WTC11 (cell line): ENCODE data around the gene PIWIL4. TPM values are rescaled to one million over a fixed set of nuclear protein-coding genes. Genes with fewer than 3 reads are reported as not detected.

Experiments used
- ATAC-seq: fragments of 200-7000 bp; cut with Tn5 transposase; 2 replicates; pipeline ENCODE4 v1.10.0; 2021; ENCODE audit warnings: mild to moderate bottlenecking, moderate library complexity
- CTCF ChIA-PET: fragments of 300-600 bp; sonication (Branson Sonifier 250); formaldehyde crosslinking; loops from one replicate; lab custom pipeline; 2021; ENCODE audit warnings: antibody characterized with exemption; lab: Charles Lee
- POLR2A ChIA-PET: fragments of 350-600 bp; sonication (Branson Sonifier 250); formaldehyde crosslinking; loops from one replicate; lab custom pipeline; 2021; ENCODE audit warnings: antibody characterized with exemption; lab: Charles Lee
- DNase-seq: peaks from one replicate; pipeline ENCODE4 v3.0.0; 2021; ENCODE audit warnings: low spot score
- H3K27ac Mint-ChIP-seq: 2 replicates; pipeline ENCODE4 v1.8.0; 2021; ENCODE audit warnings: mixed read lengths
- H3K27me3 Mint-ChIP-seq: 2 replicates; pipeline ENCODE4 v1.8.0; 2021; ENCODE audit warnings: low read depth, mild to moderate bottlenecking, moderate library complexity, mixed read lengths
- H3K36me3 Mint-ChIP-seq: 2 replicates; pipeline ENCODE4 v1.8.0; 2021; ENCODE audit warnings: mixed read lengths
- H3K4me1 Mint-ChIP-seq: 2 replicates; pipeline ENCODE4 v1.8.0; 2022; ENCODE audit warnings: mixed read lengths
- H3K4me3 Mint-ChIP-seq: 2 replicates; pipeline ENCODE4 v1.8.0; 2021; ENCODE audit warnings: mild to moderate bottlenecking, moderate library complexity, mixed read lengths
- H3K9me3 Mint-ChIP-seq: 2 replicates; pipeline ENCODE4 v1.8.0; 2021; ENCODE audit warnings: mixed read lengths
- ATF2 ChIP-seq: sonication (generic); formaldehyde crosslinking; IDR thresholded peaks from 2 replicates; pipeline ENCODE4 v1.8.1; 2022; ENCODE audit warnings: low read depth, missing genetic modification reagents, borderline replicate concordance
- CBFB ChIP-seq: sonication (generic); formaldehyde crosslinking; IDR thresholded peaks from 2 replicates; pipeline ENCODE4 v1.8.1; 2022; ENCODE audit warnings: mild to moderate bottlenecking, low read depth, missing genetic modification reagents
- CTCF ChIP-seq: fragments of 200-600 bp; IDR thresholded peaks from 2 replicates; pipeline ENCODE4 v1.8.0; 2022; ENCODE audit warnings: antibody characterized with exemption
- E2F5 ChIP-seq: sonication (generic); formaldehyde crosslinking; IDR thresholded peaks from 2 replicates; pipeline ENCODE4 v1.8.1; 2022; ENCODE audit warnings: mild to moderate bottlenecking, moderate library complexity, missing genetic modification reagents
- EMX1 ChIP-seq: fragments of 250-450 bp; sonication (Bioruptor Pico); IDR thresholded peaks from 2 replicates; pipeline ENCODE4 v1.8.0; 2021; ENCODE audit warnings: mild to moderate bottlenecking
- FOXJ3 ChIP-seq: sonication (generic); formaldehyde crosslinking; IDR thresholded peaks from 2 replicates; pipeline ENCODE4 v1.9.0; 2021; ENCODE audit warnings: missing genetic modification reagents, mild to moderate bottlenecking, borderline replicate concordance
- IRF2 ChIP-seq: sonication (generic); formaldehyde crosslinking; IDR thresholded peaks from 2 replicates; pipeline ENCODE4 v1.8.0; 2022; ENCODE audit warnings: low read depth, missing genetic modification reagents, borderline replicate concordance
- MYBL2 ChIP-seq: sonication (generic); formaldehyde crosslinking; IDR thresholded peaks from 2 replicates; pipeline ENCODE4 v1.8.1; 2023; ENCODE audit warnings: mild to moderate bottlenecking, moderate library complexity, missing genetic modification reagents
- NR1H2 ChIP-seq: sonication (generic); formaldehyde crosslinking; IDR thresholded peaks from 2 replicates; pipeline ENCODE4 v1.9.0; 2021; ENCODE audit warnings: mild to moderate bottlenecking, moderate library complexity, missing genetic modification reagents
- OVOL2 ChIP-seq: fragments of 250-450 bp; sonication (Bioruptor Pico); IDR thresholded peaks from 2 replicates; pipeline ENCODE4 v1.9.0; 2021; ENCODE audit warnings: mild to moderate bottlenecking, borderline replicate concordance
- RELA ChIP-seq: sonication (generic); formaldehyde crosslinking; IDR thresholded peaks from 2 replicates; pipeline ENCODE4 v1.8.1; 2022; ENCODE audit warnings: missing genetic modification reagents, mild to moderate bottlenecking, borderline replicate concordance
- SMAD3 ChIP-seq: sonication (generic); formaldehyde crosslinking; IDR thresholded peaks from 2 replicates; pipeline ENCODE4 v1.8.0; 2022; ENCODE audit warnings: missing genetic modification reagents, mild to moderate bottlenecking, borderline replicate concordance
- SMAD4 ChIP-seq: sonication (generic); formaldehyde crosslinking; IDR thresholded peaks from 2 replicates; pipeline ENCODE4 v1.8.0; 2022; ENCODE audit warnings: mild to moderate bottlenecking, missing genetic modification reagents
- TP53 ChIP-seq: sonication (generic); formaldehyde crosslinking; IDR thresholded peaks from 2 replicates; pipeline ENCODE4 v1.8.1; 2023; ENCODE audit warnings: mild to moderate bottlenecking, missing genetic modification reagents
- USF1 ChIP-seq: sonication (generic); formaldehyde crosslinking; IDR thresholded peaks from 2 replicates; pipeline ENCODE4 v1.8.0; 2022; ENCODE audit warnings: mild to moderate bottlenecking, missing genetic modification reagents
- ZBTB43 ChIP-seq: sonication (generic); formaldehyde crosslinking; IDR thresholded peaks from 2 replicates; pipeline ENCODE4 v1.8.1; 2023; ENCODE audit warnings: mild to moderate bottlenecking, missing genetic modification reagents
- ZNF121 ChIP-seq: sonication (generic); formaldehyde crosslinking; IDR thresholded peaks from 2 replicates; pipeline ENCODE4 v1.8.0; 2023; ENCODE audit warnings: missing genetic modification reagents
- ZNF232 ChIP-seq: sonication (generic); formaldehyde crosslinking; IDR thresholded peaks from 2 replicates; pipeline ENCODE4 v1.8.0; 2022; ENCODE audit warnings: mild to moderate bottlenecking, missing genetic modification reagents
- ZNF281 ChIP-seq: sonication (generic); formaldehyde crosslinking; IDR thresholded peaks from 2 replicates; pipeline ENCODE4 v1.8.0; 2023; ENCODE audit warnings: mild to moderate bottlenecking, missing genetic modification reagents
- ZNF423 ChIP-seq: fragments of 250-450 bp; sonication (Bioruptor Pico); IDR thresholded peaks from 2 replicates; pipeline ENCODE4 v2.1.2; 2022; ENCODE audit warnings: mild to moderate bottlenecking, moderate library complexity
- ZNF671 ChIP-seq: fragments of 250-450 bp; sonication (Bioruptor Pico); IDR thresholded peaks from 2 replicates; pipeline ENCODE4 v1.8.0; 2021; ENCODE audit warnings: mild to moderate bottlenecking
- total RNA-seq: library from RNA; stranded (reverse); gene quantifications from 3 replicates; pipeline ENCODE4 v1.2.3, GENCODE V29; 2021

Gene PIWIL4
- total RNA-seq, 1 experiment from 2014 or later, result 0.33 TPM

- no peak overlapping the region for H3K27ac Mint-ChIP-seq
- CTCF ChIA-PET, result interaction anchor here (1.3 kb wide), 1 partner anchor 13 kb away, joined by 5 read pairs; no protein-coding TSS in a partner anchor
- H3K9me3 Mint-ChIP-seq, result no peaks in the 10 kb centered on the region
- TF ChIP-seq EMX1 (CRISPR knock-in tag), result no peak
- no peak for TF ChIP-seq ZNF671 (CRISPR knock-in tag)
- no peak for TF ChIP-seq CBFB (CRISPR knock-in tag)
- no peak for TF ChIP-seq USF1 (CRISPR knock-in tag)
- TF ChIP-seq FOXJ3 (CRISPR knock-in tag), result no peak
- TF ChIP-seq RELA (CRISPR knock-in tag), result no peak
- H3K4me1 Mint-ChIP-seq, result peaks cover 58% of the 10 kb centered on the region
- H3K27me3 Mint-ChIP-seq, result no peaks in the 10 kb centered on the region; the same call in 1 of the 2 replicates
- POLR2A ChIA-PET, result no interaction called here
- H3K4me3 Mint-ChIP-seq, result no peak overlapping the region
- ATAC-seq (no peak), DNase-seq (no peak)
- H3K36me3 Mint-ChIP-seq, result no peaks in the 10 kb centered on the region
These were observed 69.3 kb downstream of the PIWIL4 start for GRCh38 chr11:94636388-94636949.

- ChIA-PET CTCF (interaction anchor here (0.6 kb wide), 1 partner anchor 17 kb away, joined by 3 read pairs; no protein-coding TSS in a partner anchor), POLR2A (interaction anchor here (0.7 kb wide), 1 partner anchor 600 kb away, joined by 4 read pairs; no protein-coding TSS in a partner anchor)
- Mint-ChIP-seq H3K4me1 (peaks cover 73% of the 10 kb centered on the region), H3K9me3 (no peaks in the 10 kb centered on the region), H3K4me3 (no peak overlapping the region), H3K36me3 (peaks cover 8% of the 10 kb centered on the region), H3K27ac (no peak overlapping the region), H3K27me3 (no peaks in the 10 kb centered on the region; the same call in 1 of the 2 replicates)
- ATAC-seq, result no peak
- no peak for DNase-seq
- TF ChIP-seq SMAD4 (no peak), EMX1 (CRISPR knock-in tag) (no peak), OVOL2 (CRISPR knock-in tag) (no peak), CBFB (CRISPR knock-in tag) (no peak), ATF2 (CRISPR knock-in tag) (no peak), ZBTB43 (no peak), ZNF423 (CRISPR knock-in tag) (no peak), ZNF232 (CRISPR knock-in tag) (no peak)
These were observed 71.2 kb downstream of the PIWIL4 start for GRCh38 chr11:94638301-94638901.

GRCh38 chr11:94638902-94639373 lies 71.8 kb downstream of the PIWIL4 start:
- H3K27me3 Mint-ChIP-seq, result no peaks in the 10 kb centered on the region; the same call in 1 of the 2 replicates
- no peak for ATAC-seq
- CTCF ChIA-PET, result no interaction called here
- H3K4me3 Mint-ChIP-seq, result no peak overlapping the region
- DNase-seq, result no peak
- no peak overlapping the region for H3K27ac Mint-ChIP-seq
- H3K9me3 Mint-ChIP-seq, result no peaks in the 10 kb centered on the region
- H3K4me1 Mint-ChIP-seq, result peaks cover 76% of the 10 kb centered on the region
- peaks cover 13% of the 10 kb centered on the region for H3K36me3 Mint-ChIP-seq
- POLR2A ChIA-PET, result interaction anchor here (0.7 kb wide), 1 partner anchor 599 kb away, joined by 4 read pairs; no protein-coding TSS in a partner anchor
- TF ChIP-seq ZNF121 (no peak), TP53 (no peak), USF1 (CRISPR knock-in tag) (no peak), ZNF281 (CRISPR knock-in tag) (no peak), OVOL2 (CRISPR knock-in tag) (no peak), CTCF (no peak), MYBL2 (CRISPR knock-in tag) (no peak), IRF2 (CRISPR knock-in tag) (no peak), SMAD3 (no peak), NR1H2 (CRISPR knock-in tag) (no peak), CBFB (CRISPR knock-in tag) (no peak), E2F5 (CRISPR knock-in tag) (no peak)
